Kidney (tissue), 14 donors: Measurements from ENCODE around the gene LZTS2. TPM values are rescaled to one million over a fixed set of nuclear protein-coding genes. Genes with fewer than 3 reads are reported as not detected.

Experiments used
- DNase-seq, 5 donors: peaks; one replicate each; pipeline ENCODE4 v3.0.0-alpha.2; 2013 to 2020
- FAIRE-seq: peaks from 2 replicates; lab custom pipeline; 2012; peaks lifted over from hg19 to GRCh38; lab: Jason Lieb, UNC
- H3K27ac ChIP-seq, 2 donors: one replicate each; pipeline ENCODE4 v1.7.0; 2013; ENCODE audit warnings: low read depth in 2 of 2, low read length in 2 of 2, inconsistent platforms in 1 of 2
- H3K27me3 ChIP-seq: one replicate; pipeline ENCODE4 v1.7.1; 2013; ENCODE audit warnings: low read length, inconsistent platforms; ENCODE audit not compliant: control insufficient read depth, insufficient read depth
- H3K36me3 ChIP-seq, 3 donors: one replicate each; pipeline versions ENCODE4 v1.7.0 to v1.7.1; 2013; ENCODE audit warnings: low read length in 3 of 3, control low read depth in 1 of 3, inconsistent platforms in 1 of 3; ENCODE audit not compliant: insufficient read depth in 3 of 3, control insufficient read depth in 2 of 3
- H3K4me1 ChIP-seq, 3 donors: one replicate each; pipeline versions ENCODE4 v1.7.0 to v1.7.1; 2013; ENCODE audit warnings: low read length in 3 of 3, inconsistent platforms in 1 of 3, low read depth in 1 of 3; ENCODE audit not compliant: control insufficient read depth in 2 of 3, insufficient read depth in 2 of 3
- H3K4me3 ChIP-seq, 3 donors: one replicate each; pipeline versions ENCODE4 v1.7.0 to v1.8.1; 2013; ENCODE audit warnings: low read length in 3 of 3, control low read depth in 1 of 3, inconsistent platforms in 1 of 3
- H3K9ac ChIP-seq, 3 donors: one replicate each; pipeline versions ENCODE4 v1.7.0 to v1.7.1; 2013; ENCODE audit warnings: low read length in 3 of 3, control low read depth in 1 of 3, inconsistent platforms in 1 of 3
- H3K9me3 ChIP-seq, 3 donors: one replicate each; pipeline versions ENCODE4 v1.7.0 to v1.7.1; 2013; ENCODE audit warnings: low read length in 3 of 3, control low read depth in 1 of 3, inconsistent platforms in 1 of 3; ENCODE audit not compliant: control insufficient read depth in 2 of 3, insufficient read depth in 1 of 3
- CTCF ChIP-seq: IDR thresholded peaks from 3 replicates; pipeline ENCODE4 v1.5.1; 2012; ENCODE audit warnings: mild to moderate bottlenecking, moderate library complexity, borderline replicate concordance; ENCODE audit not compliant: insufficient read depth; ENCODE audit errors: extremely low read depth
- intact Hi-C: fragments of 100-400 bp; cut with DNase I; formaldehyde crosslinking; loops from one replicate; pipeline ENCODE4 v1.11.1; 2022
- polyA plus RNA-seq: library from polyadenylated mRNA; stranded (reverse); fragments of 350-450 nt; fragmentation: Illumina TruSeq; extraction: RNeasy Lipid Tissue Mini Kit (QIAGEN cat#74804); gene quantifications from one replicate; pipeline ENCODE4 v1.2.3, GENCODE V29; 2014; ENCODE audit warnings: low read depth, low replicate concordance; ENCODE audit not compliant: insufficient read depth
- total RNA-seq: library from RNA; stranded (reverse); fragmentation: NEBNext Ultra II Directional; extraction: Animal tissue kit (Norgen Biotek cat#: 25700); gene quantifications from one replicate; pipeline ENCODE4 v1.2.1, GENCODE V29; 2021
- donor health status: control.
- donor health status: control.
- donor health status: control.
- donor health status: control.
- donor health status: control.
- donor health status: DM: yes; HTN: yes; CAD: no.
- donor health status: Normal renal cell carcinoma (clear cell type).

LZTS2 gene
- total and polyA plus RNA-seq, 2 donors from 2014 or later: 47.3 to 54.7 TPM

GRCh38 chr10:101019440-101019703 lies 19.8 kb downstream of the LZTS2 start:
- peaks cover 4% of the 10 kb centered on the region for H3K27me3 ChIP-seq
- H3K9ac ChIP-seq: no peak overlapping the region
- no peaks in the 10 kb centered on the region for H3K9me3 ChIP-seq
- DNase-seq (no peak), FAIRE-seq (no peak)
- no peak overlapping the region for H3K4me3 ChIP-seq
- H3K4me1 ChIP-seq: peaks cover 0 to 5% (median 0%) of the 10 kb centered on the region in 3 donors
- no peaks in the 10 kb centered on the region for H3K36me3 ChIP-seq
- no peak overlapping the region for H3K27ac ChIP-seq
- no peak for TF ChIP-seq CTCF
- intact Hi-C loops: no loop called here

GRCh38 chr10:101020427-101021075 lies 20.9 kb downstream of the LZTS2 start:
- DNase-seq (no peak), FAIRE-seq (no peak)
- H3K27me3 ChIP-seq: peaks cover 4% of the 10 kb centered on the region
- H3K9me3 ChIP-seq: no peaks in the 10 kb centered on the region
- no peak overlapping the region for H3K4me3 ChIP-seq
- H3K9ac ChIP-seq: no peak overlapping the region
- intact Hi-C loops: no loop called here
- H3K36me3 ChIP-seq: no peaks in the 10 kb centered on the region
- TF ChIP-seq CTCF: no peak
- H3K4me1 ChIP-seq: peaks cover 0 to 2% (median 0%) of the 10 kb centered on the region in 3 donors
- H3K27ac ChIP-seq: no peak overlapping the region

DNA sequence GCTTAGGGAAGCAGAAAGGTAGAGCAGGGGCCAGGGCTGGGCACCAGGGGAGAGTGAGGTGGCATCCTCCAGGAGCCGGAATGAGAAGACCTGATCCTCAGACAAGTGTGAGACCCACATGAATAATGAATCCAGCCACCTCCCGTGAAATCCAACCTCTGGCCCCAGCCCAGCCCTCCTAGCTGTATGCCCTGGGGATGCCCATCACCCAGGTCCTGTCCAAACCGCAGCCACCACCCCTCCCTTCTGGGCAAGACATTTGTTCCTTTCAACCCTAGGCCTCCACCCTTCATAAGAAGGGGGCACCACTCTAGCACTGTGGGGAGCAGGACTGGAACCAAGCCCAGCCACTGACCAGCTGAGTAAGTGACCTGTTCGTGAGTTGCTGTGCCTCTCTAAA lies 21.6 kb downstream of the LZTS2 start:
- TF ChIP-seq CTCF: no peak
- no peak for DNase-seq

GRCh38 chr10:101021692-101022251 lies 22.2 kb downstream of the LZTS2 start:
- TF ChIP-seq CTCF: no peak
- no peak for DNase-seq
- Histone ChIP-seq H3K9me3 (no peaks in the 10 kb centered on the region), H3K27me3 (peaks cover 4% of the 10 kb centered on the region), H3K9ac (no peak overlapping the region), H3K4me1 (peaks cover 0 to 2% (median 0%) of the 10 kb centered on the region in 3 donors), H3K36me3 (no peaks in the 10 kb centered on the region), H3K4me3 (no peak overlapping the region), H3K27ac (no peak overlapping the region)
- FAIRE-seq: no peak
- intact Hi-C loops: no loop called here

More for the DNA sequence above, 21.6 kb downstream of the LZTS2 start:
- Histone ChIP-seq H3K9me3 (no peaks in the 10 kb centered on the region), H3K4me3 (no peak overlapping the region), H3K27ac (no peak overlapping the region), H3K9ac (no peak overlapping the region), H3K27me3 (peaks cover 4% of the 10 kb centered on the region), H3K4me1 (peaks cover 0 to 2% (median 0%) of the 10 kb centered on the region in 3 donors), H3K36me3 (no peaks in the 10 kb centered on the region)
- FAIRE-seq: no peak
- intact Hi-C loops: no loop called here
